ENCODE measurements around the gene DAAM2. TPM values are rescaled to one million over a fixed set of nuclear protein-coding genes. Genes with fewer than 3 reads are reported as not detected.
A peak's percentile ranks its signal among the peaks of the same experiment; 100 is the strongest.

The DAAM2 gene
- total and polyA plus RNA-seq, 12 donors: 6.0 to 25.9 (median 12.2) TPM

DNA sequence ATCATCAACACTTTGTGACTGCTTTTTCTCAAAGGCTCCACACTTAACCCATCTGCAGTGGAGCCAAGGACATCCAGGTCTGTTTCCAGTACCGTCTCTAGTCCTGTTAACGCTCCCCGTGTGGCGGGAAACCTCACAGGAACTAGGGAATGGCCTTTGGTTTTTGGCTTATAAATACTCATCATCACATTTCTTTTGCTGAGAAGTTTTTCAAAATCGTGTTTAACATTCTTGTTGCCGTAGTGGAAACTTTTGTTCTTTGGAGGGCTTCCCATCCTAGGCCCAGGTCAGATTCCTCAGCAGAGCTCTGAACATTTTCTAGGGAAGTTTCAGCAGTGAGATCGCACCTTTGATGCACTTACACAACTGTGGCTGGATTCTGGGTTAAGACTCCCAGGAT, 24.6 kb downstream of the DAAM2 start:
- no peak for ATAC-seq
- TF ChIP-seq CTCF (IDR thresholded peaks at IDR 0.05): no peak
- H3K4me1 ChIP-seq: peaks cover under 1 to 62% (median 35%) of the 10 kb centered on the region in 9 donors
- peak overlapping the region in 1 of 10 donors; percentile 10 for H3K27ac ChIP-seq
- H3K4me3 ChIP-seq: no peak overlapping the region
- DNase-seq: no peak
- H3K27me3 ChIP-seq: no peaks in the 10 kb centered on the region
- intact Hi-C loops (cut with DNase I): no loop called here
- no peaks in the 10 kb centered on the region for H3K9me3 ChIP-seq
- H3K36me3 ChIP-seq: peaks cover 0 to 8% (median 0%) of the 10 kb centered on the region in 9 donors
- 76 to 78% methylated on average over 7 of the region's 7 CpGs for WGBS, 2 donors

GRCh38 chr6:39818695-39819094, 26.5 kb downstream of the DAAM2 start:
- H3K4me1 ChIP-seq: peaks cover 0 to 62% (median 29%) of the 10 kb centered on the region in 9 donors
- H3K36me3 ChIP-seq: peaks cover 0 to 8% (median 0%) of the 10 kb centered on the region in 9 donors
- H3K27ac ChIP-seq: peak overlapping the region in 4 of 10 donors; percentile 21 to 80 (median 28)
- H3K9me3 ChIP-seq: no peaks in the 10 kb centered on the region
- ATAC-seq (peak in 1 of 8 donors; percentile 13), DNase-seq (no peak)
- no peak overlapping the region for H3K4me3 ChIP-seq
- intact Hi-C loops (cut with DNase I): no loop called here
- no peak for TF ChIP-seq CTCF (IDR thresholded peaks at IDR 0.05)
- 72 to 82% methylated on average over 2 of the region's 2 CpGs for whole genome bisulfite sequencing, 2 donors
- no peaks in the 10 kb centered on the region for H3K27me3 ChIP-seq

GRCh38 chr6:39819228-39819627, 27.1 kb downstream of the DAAM2 start:
- no peak for ATAC-seq
- Histone ChIP-seq H3K27ac (peak overlapping the region in 5 of 10 donors; percentile 12 to 80 (median 24)), H3K4me3 (no peak overlapping the region), H3K9me3 (no peaks in the 10 kb centered on the region), H3K27me3 (no peaks in the 10 kb centered on the region), H3K4me1 (peaks cover 0 to 65% (median 32%) of the 10 kb centered on the region in 9 donors), H3K36me3 (peaks cover 0 to 8% (median 0%) of the 10 kb centered on the region in 9 donors)
- WGBS, 2 donors: 71 to 80% methylated on average over 1 of the region's 1 CpG
- intact Hi-C loops (cut with DNase I): no loop called here
- no peak for DNase-seq
- no peak for TF ChIP-seq CTCF (IDR thresholded peaks at IDR 0.05)

DNA sequence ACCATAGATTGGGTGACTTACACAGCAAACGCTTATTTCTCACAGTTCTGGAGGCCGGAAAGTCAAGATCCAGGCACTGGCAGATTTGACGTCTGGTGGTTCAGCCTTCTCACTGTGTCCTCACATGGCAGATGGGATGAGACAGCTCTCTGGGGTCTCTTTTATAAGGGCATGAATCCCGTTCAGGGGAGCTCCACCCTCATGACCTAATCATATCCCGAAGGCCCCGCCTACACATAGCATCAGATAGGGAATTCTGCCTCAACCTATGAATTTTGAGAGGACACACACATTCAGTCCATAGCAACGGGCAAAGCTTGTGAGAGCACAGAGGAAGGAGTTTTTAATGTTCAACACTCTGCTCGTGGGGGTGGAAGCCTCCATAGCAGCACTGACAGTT, 27.5 kb downstream of the DAAM2 start:
- peak overlapping the region in 6 of 10 donors; percentile 10 to 80 (median 25) for H3K27ac ChIP-seq
- no peak for TF ChIP-seq CTCF (IDR thresholded peaks at IDR 0.05)
- no peak for DNase-seq
- no peak overlapping the region for H3K4me3 ChIP-seq
- no peak for ATAC-seq
- intact Hi-C loops (cut with DNase I): no loop called here
- H3K36me3 ChIP-seq: peaks cover 0 to 8% (median 0%) of the 10 kb centered on the region in 9 donors
- peaks cover 0 to 69% (median 35%) of the 10 kb centered on the region in 9 donors for H3K4me1 ChIP-seq
- no peaks in the 10 kb centered on the region for H3K9me3 ChIP-seq
- no peaks in the 10 kb centered on the region for H3K27me3 ChIP-seq
- 66 to 69% methylated on average over 8 of the region's 8 CpGs for WGBS, 2 donors
